Tibial nerve (tissue), 4 donors: ENCODE data around the gene TRIP6. TPM values are rescaled to one million over a fixed set of nuclear protein-coding genes. Genes with fewer than 3 reads are reported as not detected.

Experiments
- DNase-seq, 2 donors: peaks; one replicate each; pipeline ENCODE4 v3.0.0-alpha.2; 2019; ENCODE audit warnings: low spot score in 2 of 2
- H3K27ac ChIP-seq, 4 donors: fragments of 200-600 bp; sonication (generic) in 3 of 4; one replicate each; pipeline ENCODE4 v1.5.1; 2017 to 2019; ENCODE audit warnings: mild to moderate bottlenecking in 1 of 4
- H3K27me3 ChIP-seq, 2 donors: fragments of 200-600 bp; sonication (generic) in 1 of 2; one replicate each; pipeline versions ENCODE4 v1.5.1 to v1.6.0; 2017 to 2019
- H3K36me3 ChIP-seq, 3 donors: fragments of 200-600 bp; sonication (generic); one replicate each; pipeline ENCODE4 v1.5.1; 2018 to 2019
- H3K4me1 ChIP-seq, 4 donors: fragments of 200-600 bp; sonication (generic) in 3 of 4; one replicate each; pipeline ENCODE4 v1.5.1; 2017 to 2019
- H3K4me3 ChIP-seq, 4 donors: fragments of 200-600 bp; sonication (generic) in 3 of 4; one replicate each; pipeline ENCODE4 v1.5.1; 2017 to 2019; ENCODE audit warnings: mild to moderate bottlenecking in 1 of 4, moderate library complexity in 1 of 4
- H3K9me3 ChIP-seq, 4 donors: fragments of 200-600 bp; sonication (generic) in 3 of 4; one replicate each; pipeline ENCODE4 v1.5.1; 2017 to 2019
- CTCF ChIP-seq, 5 experiments: fragments of 200-600 bp in 3 of 5; fragments of 450-650 bp in 2 of 5; sonication (generic) in 3 of 5; IDR thresholded peaks; one replicate each; pipeline ENCODE4 v1.5.1; 2016 to 2019; ENCODE audit warnings: antibody characterized with exemption in 5 of 5, mild to moderate bottlenecking in 3 of 5, moderate library complexity in 2 of 5
- EP300 ChIP-seq, 2 donors: sonication (generic); formaldehyde crosslinking; IDR thresholded peaks; one replicate each; pipeline ENCODE4 v1.6.1; 2017; ENCODE audit warnings: antibody characterized with exemption in 2 of 2, mild to moderate bottlenecking in 1 of 2
- POLR2A ChIP-seq, 2 donors: fragments of 450-650 bp; IDR thresholded peaks; one replicate each; pipeline ENCODE4 v1.6.1; 2017; ENCODE audit warnings: antibody characterized with exemption in 2 of 2, mild to moderate bottlenecking in 2 of 2, moderate library complexity in 2 of 2
- WGBS, 2 donors: methylation state at CpG; one replicate each; pipeline ENCODE4 v1.1.5; 2018; 5-methylcytosine and 5-hydroxymethylcytosine counted together
- total RNA-seq, 4 donors: library from RNA; depleted of rRNA; stranded (reverse); fragments of >200 nt; gene quantifications; one replicate each; pipeline ENCODE4 v1.1.0, GENCODE V29; 2016

The TRIP6 gene
- total RNA-seq, 4 donors from 2014 or later: 63.9 to 119 (median 80.8) TPM

GRCh38 chr7:100825751-100826513 lies 41.3 kb upstream of the TRIP6 start:
- Histone ChIP-seq H3K27ac (peak overlapping the region in 2 of 4 donors; percentile 65 to 79), H3K4me1 (peaks cover 0 to 33% (median 6%) of the 10 kb centered on the region in 4 donors)

GRCh38 chr7:100826514-100827329 lies 40.5 kb upstream of the TRIP6 start:
- H3K4me3 ChIP-seq: peak overlapping the region; percentile 42 to 62 (median 52)
- peak in 1 of 2 donors; percentile 9 for DNase-seq
- peaks cover 0 to 33% (median 6%) of the 10 kb centered on the region in 4 donors for H3K4me1 ChIP-seq
- H3K36me3 ChIP-seq: peaks cover 0 to 24% (median 0%) of the 10 kb centered on the region in 3 donors
- peak overlapping the region in 3 of 4 donors; percentile 65 to 83 (median 79) for H3K27ac ChIP-seq
- TF ChIP-seq EP300 (IDR thresholded peaks at IDR 0.05) (no peak), CTCF (IDR thresholded peaks at IDR 0.05) (no peak), POLR2A (IDR thresholded peaks at IDR 0.05) (no peak)
- WGBS, 2 donors: 2% methylated on average over 19 to 30 of the region's 71 CpGs
- H3K9me3 ChIP-seq: no peaks in the 10 kb centered on the region
- H3K27me3 ChIP-seq: peaks cover 0 to 11% of the 10 kb centered on the region in 2 donors

More at GRCh38 chr7:100825751-100826513, 41.3 kb upstream of the TRIP6 start:
- Histone ChIP-seq H3K9me3 (no peaks in the 10 kb centered on the region), H3K27me3 (peaks cover 0 to 11% of the 10 kb centered on the region in 2 donors), H3K4me3 (peak overlapping the region; percentile 42 to 62 (median 52)), H3K36me3 (peaks cover 0 to 32% (median 0%) of the 10 kb centered on the region in 3 donors)
- DNase-seq: no peak
- no peak for TF ChIP-seq POLR2A (IDR thresholded peaks at IDR 0.05)
- no peak for TF ChIP-seq CTCF (IDR thresholded peaks at IDR 0.05)
- TF ChIP-seq EP300 (IDR thresholded peaks at IDR 0.05): no peak
- 24 to 25% methylated on average over 17 of the region's 17 CpGs for WGBS, 2 donors

- TF ChIP-seq EP300 (IDR thresholded peaks at IDR 0.05): no peak
- TF ChIP-seq POLR2A (IDR thresholded peaks at IDR 0.05): no peak
- TF ChIP-seq CTCF (IDR thresholded peaks at IDR 0.05): peak in 2 of 5 experiments; percentile 31 to 37
- Histone ChIP-seq H3K27ac (peak within 1 kb of the TSS in 3 of 4 donors; percentile 65 to 83 (median 79)), H3K9me3 (no peaks in the 10 kb centered on the region), H3K4me1 (peaks cover 0 to 33% (median 6%) of the 10 kb centered on the region in 4 donors), H3K4me3 (peak within 1 kb of the TSS; percentile 42 to 62 (median 52)), H3K27me3 (peaks cover 0 to 11% of the 10 kb centered on the region in 2 donors), H3K36me3 (peaks cover 0 to 15% (median 0%) of the 10 kb centered on the region in 3 donors)
- peak in 1 of 2 donors; percentile 39 for DNase-seq
- 0 to 2% methylated on average over 33 to 45 of the region's 80 CpGs for WGBS, 2 donors
Measured at GRCh38 chr7:100827330-100828226, 39.6 kb upstream of the TRIP6 start, which contains the start of gene EPHB4. TSS of gene EPHB4 (minus strand) at chr7:100827523. CDS start at chr7:100827030, 493 bp downstream.

GRCh38 chr7:100829150-100829716 lies 38.0 kb upstream of the TRIP6 start:
- TF ChIP-seq EP300 (IDR thresholded peaks at IDR 0.05): peak in 1 of 2 donors; percentile 50
- no peak for TF ChIP-seq POLR2A (IDR thresholded peaks at IDR 0.05)
- no peak for TF ChIP-seq CTCF (IDR thresholded peaks at IDR 0.05)
- H3K36me3 ChIP-seq: no peaks in the 10 kb centered on the region
- no peaks in the 10 kb centered on the region for H3K9me3 ChIP-seq
- WGBS, 2 donors: 48 to 54% methylated on average over 18 to 20 of the region's 20 CpGs
- peaks cover 0 to 33% (median 6%) of the 10 kb centered on the region in 4 donors for H3K4me1 ChIP-seq
- H3K27ac ChIP-seq: peak overlapping the region in 1 of 4 donors; percentile 12
- H3K27me3 ChIP-seq: peaks cover 0 to 11% of the 10 kb centered on the region in 2 donors
- no peak for DNase-seq
- no peak overlapping the region for H3K4me3 ChIP-seq
